HG03280 (cell line): ENCODE measurements around the gene HRH1.

ENCODE experiments used
- ATAC-seq: cut with Tn5 transposase; IDR thresholded peaks from one replicate; pipeline ENCODE4 v1.9.1; 2021; ENCODE audit warnings: mild to moderate bottlenecking, moderate library complexity; ENCODE audit not compliant: unreplicated experiment

HRH1 gene

DNA sequence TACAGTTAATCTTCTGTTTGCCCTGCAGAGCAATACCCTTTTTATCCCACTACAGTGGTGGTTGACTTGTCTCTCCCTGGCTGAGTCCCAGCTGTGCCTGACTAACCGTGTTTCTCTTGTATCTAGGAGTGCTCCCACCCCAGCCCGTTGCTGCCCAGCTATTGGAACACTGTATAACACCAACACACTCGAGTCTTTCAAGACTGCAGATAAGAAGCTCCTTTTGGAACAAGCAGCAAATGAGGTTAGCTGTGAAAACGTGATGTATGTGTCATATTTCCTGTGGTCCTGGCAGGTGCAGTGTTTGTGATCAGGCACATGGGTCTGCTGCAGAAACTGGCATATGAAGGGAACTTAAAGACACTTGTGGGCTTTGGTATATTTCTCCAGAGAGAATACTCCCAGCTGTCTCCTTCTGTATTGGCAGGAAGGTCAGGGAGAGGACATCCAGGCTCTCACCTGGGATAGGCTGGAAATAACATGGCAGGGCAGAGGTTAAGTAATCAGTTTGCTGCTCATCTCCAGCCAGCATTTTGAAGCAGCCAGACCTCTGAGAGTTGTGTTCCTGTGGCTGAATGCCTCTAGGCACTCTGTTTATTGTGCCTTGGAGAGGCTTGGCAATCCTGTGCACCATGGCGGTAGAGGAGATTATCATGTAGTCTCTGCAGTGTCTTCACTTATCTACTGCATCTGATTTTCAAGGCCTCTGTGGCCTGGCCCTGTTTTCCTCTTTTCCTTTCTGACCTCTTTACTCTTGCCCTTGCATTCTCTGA is 152.7 kb downstream of the HRH1 start:
- no peak for ATAC-seq

DNA sequence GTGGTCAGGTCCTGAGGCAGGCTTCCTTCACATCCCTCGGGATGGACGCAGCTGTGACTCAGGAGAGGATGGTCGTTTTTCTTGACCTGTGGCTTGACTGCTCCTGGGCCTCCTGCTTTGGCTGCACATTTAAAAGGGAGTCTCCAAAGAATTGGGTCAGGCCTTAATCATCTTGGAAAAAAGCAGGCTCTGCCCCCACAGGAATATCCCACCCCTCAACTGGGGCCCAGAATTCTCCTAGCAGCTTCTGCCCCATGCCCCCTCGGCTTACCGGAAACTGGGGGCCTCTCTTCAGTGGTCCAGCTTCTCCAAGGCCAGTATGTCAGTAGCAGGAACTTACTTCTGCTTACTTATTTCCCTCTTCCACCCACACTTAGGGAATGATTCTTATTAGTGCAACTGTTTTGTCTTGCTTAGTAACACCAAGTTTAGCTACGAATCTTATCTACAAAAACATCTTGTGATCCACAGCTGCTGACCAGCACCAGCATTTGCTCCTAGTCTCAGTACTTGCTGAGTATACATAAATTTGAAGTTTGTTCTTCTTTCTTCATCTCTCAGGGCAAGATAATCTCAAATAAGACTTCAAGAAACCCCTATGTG is 153.6 kb downstream of the HRH1 start:
- no peak for ATAC-seq

DNA sequence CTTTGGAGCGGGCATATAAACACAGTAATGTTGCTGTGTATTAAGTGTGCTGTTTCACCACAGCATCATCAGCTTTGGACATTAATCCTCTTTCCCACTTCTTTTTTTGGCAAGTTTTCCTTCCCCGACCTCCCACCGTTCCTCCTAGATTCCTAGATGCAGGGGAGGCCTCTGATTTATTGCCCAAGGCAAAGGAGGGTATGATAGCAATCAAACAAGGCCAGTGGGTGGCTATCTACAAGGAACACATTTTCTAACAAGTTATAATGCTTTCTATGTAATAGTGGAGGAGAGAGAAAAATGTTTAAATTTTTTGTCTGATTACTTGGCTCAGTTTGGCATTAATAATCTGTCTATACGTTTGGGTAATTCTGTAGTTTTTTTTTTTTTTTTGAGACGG is 156.0 kb downstream of the HRH1 start:
- no peak for ATAC-seq

DNA sequence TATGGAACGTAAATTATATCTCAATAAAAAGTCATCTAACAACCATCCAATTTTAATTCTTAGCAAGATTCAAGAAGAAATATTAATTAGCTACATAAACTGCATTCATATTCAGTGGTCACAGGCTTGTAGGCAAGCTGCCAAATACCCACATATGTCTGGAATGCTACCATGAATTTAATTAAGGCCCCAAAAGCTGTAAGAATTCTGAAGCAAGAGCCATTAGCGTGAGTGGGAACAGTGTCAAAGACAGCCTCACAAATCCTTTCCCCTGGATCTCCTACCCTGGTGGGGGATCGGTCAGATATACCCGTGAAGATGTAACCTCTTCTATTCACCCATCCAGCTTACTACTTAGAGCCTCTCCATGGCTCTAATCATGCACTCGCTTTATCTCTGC is 157.9 kb downstream of the HRH1 start:
- ATAC-seq = no peak
